ENCODE data around the gene TRPM4.
A peak's percentile ranks its signal among the peaks of the same experiment; 100 is the strongest.

Gene TRPM4

GRCh38 chr19:49132974-49133609 is 24.5 kb upstream of the TRPM4 start:
- H3K4me3 Mint-ChIP-seq = no peak overlapping the region
- peaks cover 4% of the 10 kb centered on the region for H3K9me3 Mint-ChIP-seq
- H3K36me3 Mint-ChIP-seq (ENCODE audit: low read depth) = peaks cover 33% of the 10 kb centered on the region
- H3K27ac Mint-ChIP-seq = no peak overlapping the region
- TF ChIP-seq CTCF (IDR thresholded peaks at IDR 0.05; ENCODE audit: unreplicated experiment in 3 of 3) = no peak
- H3K27me3 Mint-ChIP-seq (ENCODE audit: low read depth) = no peaks in the 10 kb centered on the region
- H3K4me1 Mint-ChIP-seq = peaks cover 20% of the 10 kb centered on the region

DNA sequence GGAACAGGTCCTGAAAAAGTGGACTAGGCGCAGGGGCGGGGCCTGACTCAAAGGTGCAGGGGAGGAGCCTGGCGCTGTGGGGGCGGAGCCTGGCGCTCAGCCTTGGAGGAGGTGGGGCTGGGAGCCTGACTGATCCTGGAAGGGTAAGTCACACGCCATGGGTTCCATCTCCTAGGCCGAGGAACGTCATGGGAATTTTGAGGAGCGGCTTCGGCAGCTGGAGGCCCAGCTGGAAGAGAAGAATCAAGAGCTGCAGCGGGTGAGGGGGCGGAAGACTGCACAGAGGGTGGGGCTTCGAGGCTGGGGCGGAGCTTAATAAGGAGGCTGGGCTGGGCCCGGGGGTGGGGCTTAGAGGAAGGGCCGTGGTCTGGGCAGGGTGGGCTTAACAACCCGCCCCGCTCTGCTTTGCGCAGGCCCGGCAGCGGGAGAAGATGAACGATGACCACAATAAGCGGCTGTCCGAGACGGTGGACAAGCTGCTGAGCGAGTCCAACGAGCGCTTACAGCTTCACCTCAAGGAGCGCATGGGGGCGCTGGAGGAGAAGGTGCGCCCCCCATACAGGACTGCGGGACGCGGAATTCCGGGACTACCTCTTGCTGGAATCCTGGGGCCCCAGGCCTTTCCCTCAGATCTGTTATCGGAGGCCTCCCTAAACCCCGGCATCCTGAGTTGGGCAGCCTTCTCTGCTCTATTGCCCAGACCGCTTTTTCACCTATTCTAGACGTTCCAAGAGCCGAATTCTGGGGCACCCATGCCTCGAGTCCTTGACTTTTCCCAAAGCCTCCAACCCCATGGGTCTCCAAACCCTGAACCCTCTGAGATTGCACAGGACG is 23.8 kb upstream of the TRPM4 start:
- H3K4me1 Mint-ChIP-seq = peaks cover 14% of the 10 kb centered on the region
- H3K4me3 Mint-ChIP-seq = no peak overlapping the region
- peaks cover 33% of the 10 kb centered on the region for H3K36me3 Mint-ChIP-seq (ENCODE audit: low read depth)
- no peak for TF ChIP-seq CTCF (IDR thresholded peaks at IDR 0.05; ENCODE audit: unreplicated experiment in 3 of 3)
- H3K9me3 Mint-ChIP-seq = peaks cover 4% of the 10 kb centered on the region
- H3K27me3 Mint-ChIP-seq (ENCODE audit: low read depth) = no peaks in the 10 kb centered on the region
- H3K27ac Mint-ChIP-seq = no peak overlapping the region

DNA sequence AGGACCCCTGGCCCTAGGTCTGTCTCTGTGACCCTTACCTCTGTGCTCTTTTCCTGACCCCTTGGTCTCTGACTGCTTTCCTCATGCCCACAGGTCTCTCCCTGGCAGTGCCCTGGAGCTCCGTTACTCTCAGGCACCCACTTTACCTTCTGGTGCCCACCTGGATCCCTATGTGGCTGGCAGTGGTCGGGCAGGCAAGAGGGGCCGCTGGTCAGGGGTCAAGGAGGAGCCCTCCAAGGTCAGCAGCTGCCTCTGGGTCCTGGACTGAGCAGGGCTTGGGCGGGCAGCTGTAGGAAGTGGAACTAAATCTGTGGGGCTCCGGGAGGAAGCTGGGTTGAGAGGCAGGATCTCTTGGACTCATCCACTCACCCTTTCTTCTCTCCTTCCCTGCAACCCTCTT is 21.9 kb upstream of the TRPM4 start:
- H3K36me3 Mint-ChIP-seq (ENCODE audit: low read depth) = peaks cover 33% of the 10 kb centered on the region
- H3K4me3 Mint-ChIP-seq = no peak overlapping the region
- H3K27ac Mint-ChIP-seq = no peak overlapping the region
- H3K27me3 Mint-ChIP-seq (ENCODE audit: low read depth) = no peaks in the 10 kb centered on the region
- peaks cover 10% of the 10 kb centered on the region for H3K4me1 Mint-ChIP-seq
- TF ChIP-seq CTCF (IDR thresholded peaks at IDR 0.05; ENCODE audit: unreplicated experiment in 3 of 3) = no peak
- peaks cover 4% of the 10 kb centered on the region for H3K9me3 Mint-ChIP-seq

GRCh38 chr19:49136771-49137171 is 20.8 kb upstream of the TRPM4 start:
- H3K36me3 Mint-ChIP-seq (ENCODE audit: low read depth) = peaks cover 33% of the 10 kb centered on the region

DNA sequence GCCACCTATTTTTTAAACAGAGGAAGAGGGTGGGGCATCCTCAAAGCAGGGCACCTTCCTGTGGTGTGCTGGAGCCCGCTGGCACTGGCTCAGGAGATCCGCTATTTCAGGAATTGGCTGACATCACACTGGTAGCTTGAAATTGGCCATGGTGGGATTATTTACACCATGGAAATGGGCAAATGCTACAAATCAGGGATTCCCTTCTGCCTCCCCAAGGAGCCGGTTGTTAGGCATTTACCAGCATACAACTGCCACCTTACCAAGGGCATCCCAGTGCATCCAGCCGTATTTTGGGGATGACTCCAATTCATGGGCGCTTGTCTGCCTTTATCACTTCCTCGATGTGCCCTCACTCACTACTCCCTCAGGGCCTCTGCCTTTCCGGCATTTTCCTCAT is 16.6 kb upstream of the TRPM4 start:
- Mint-ChIP-seq H3K27me3 (ENCODE audit: low read depth) (peaks cover 6% of the 10 kb centered on the region), H3K36me3 (ENCODE audit: low read depth) (peaks cover 12% of the 10 kb centered on the region), H3K4me1 (peaks cover 34% of the 10 kb centered on the region), H3K9me3 (peaks cover 4% of the 10 kb centered on the region), H3K27ac (no peak overlapping the region), H3K4me3 (peak overlapping the region; percentile 67 to 79 (median 77))
- no peak for TF ChIP-seq CTCF (IDR thresholded peaks at IDR 0.05; ENCODE audit: unreplicated experiment in 3 of 3)

More at GRCh38 chr19:49136771-49137171, 20.8 kb upstream of the TRPM4 start:
- H3K4me1 Mint-ChIP-seq = peaks cover 15% of the 10 kb centered on the region
- H3K27me3 Mint-ChIP-seq (ENCODE audit: low read depth) = peaks cover 6% of the 10 kb centered on the region
- peaks cover 4% of the 10 kb centered on the region for H3K9me3 Mint-ChIP-seq
- H3K27ac Mint-ChIP-seq = no peak overlapping the region
- peak overlapping the region in 1 of 3 experiments; percentile 17 for H3K4me3 Mint-ChIP-seq
- no peak for TF ChIP-seq CTCF (IDR thresholded peaks at IDR 0.05; ENCODE audit: unreplicated experiment in 3 of 3)
